GM18870 (cell line): ENCODE measurements around the gene IL31RA.
"Not testable (repeated sequence)": the region's sequence is repeated elsewhere in the genome, so short reads cannot be mapped to it uniquely, and the experiment has no call there.

Experiments used
- ATAC-seq: cut with Tn5 transposase; IDR thresholded peaks from one replicate; pipeline ENCODE4 v1.9.1; 2021; ENCODE audit warnings: moderate library complexity; ENCODE audit not compliant: unreplicated experiment

IL31RA gene

DNA sequence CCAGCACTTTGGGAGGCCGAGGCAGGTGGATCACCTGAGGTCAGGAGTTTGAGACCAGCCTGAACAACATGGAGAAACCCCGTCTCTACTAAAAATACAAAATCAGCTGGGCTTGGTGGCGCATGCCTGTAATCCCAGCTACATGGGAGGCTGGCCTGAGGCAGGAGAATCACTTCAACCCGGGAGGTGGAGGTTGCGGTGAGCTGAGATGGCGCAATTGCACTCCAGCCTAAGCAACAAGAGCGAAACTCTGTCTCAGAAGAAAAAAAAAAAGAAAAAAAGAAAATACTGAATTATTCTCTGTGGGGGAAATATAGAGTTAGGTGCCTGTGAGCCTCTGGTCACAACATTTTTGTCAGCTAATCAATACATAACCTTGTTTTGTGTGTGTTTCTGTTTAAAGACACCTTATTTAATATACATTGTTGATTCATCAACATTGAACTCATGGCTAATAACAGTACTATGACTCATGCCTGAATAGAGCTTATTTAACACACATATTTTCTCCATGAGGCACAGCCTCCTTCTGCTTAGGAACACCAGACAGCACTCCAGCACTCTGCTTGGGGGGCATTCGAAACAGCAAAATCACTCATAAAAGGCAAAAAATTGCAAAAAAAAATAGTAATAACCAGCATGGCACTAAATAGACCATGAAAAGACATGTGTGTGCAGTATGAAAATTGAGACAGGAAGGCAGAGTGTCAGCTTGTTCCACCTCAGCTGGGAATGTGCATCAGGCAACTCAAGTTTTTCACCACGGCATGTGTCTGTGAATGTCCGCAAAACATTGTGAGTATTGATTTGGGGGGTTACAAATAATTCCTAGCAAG is at the start of gene IL31RA:
Gene IL31RA, plus strand, starts transcription at position 519 of the 836 bp plus-strand sequence. Its CDS starts 214 bp downstream, at position 733.
- no peak for ATAC-seq

DNA sequence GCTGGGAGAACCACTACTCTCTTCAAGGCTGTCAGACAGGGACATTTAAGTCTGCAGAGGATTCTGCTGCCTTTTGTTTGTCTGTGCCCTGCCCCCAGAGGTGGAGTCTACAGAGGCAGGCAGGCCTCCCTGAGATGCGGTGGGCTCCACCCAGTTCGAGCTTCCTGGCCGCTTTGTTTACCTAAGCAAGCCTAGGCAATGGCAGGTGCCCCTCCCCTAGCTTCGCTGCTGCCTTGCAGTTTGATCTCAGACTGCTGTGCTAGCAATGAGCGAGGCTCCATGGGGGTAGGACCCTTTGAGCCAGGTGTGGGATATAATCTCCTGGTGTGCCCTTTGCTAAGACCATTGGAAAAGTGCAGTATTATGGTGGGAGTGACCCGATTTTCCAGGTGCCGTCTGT is 42.3 kb upstream of the IL31RA start:
- ATAC-seq: not testable (repeated sequence)

DNA sequence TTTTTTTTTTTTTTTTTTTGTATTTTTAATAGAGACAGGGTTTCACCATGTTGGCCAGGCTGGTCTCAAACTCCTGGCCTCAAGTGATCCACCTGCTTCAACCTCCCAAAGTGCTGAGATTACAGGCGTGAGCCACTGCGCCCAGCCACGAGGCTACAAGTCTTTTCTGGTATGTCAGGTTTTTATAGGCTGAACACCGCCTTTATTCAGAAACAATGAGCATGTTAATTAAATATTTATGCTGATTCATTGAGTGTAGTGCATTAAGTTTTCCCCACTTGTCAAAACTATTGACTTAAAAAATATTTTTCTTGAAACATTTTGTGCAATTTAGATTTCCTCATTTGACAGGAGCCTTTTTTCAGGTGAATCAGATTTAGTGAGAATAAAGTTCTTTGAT is 35.2 kb upstream of the IL31RA start:
- not testable (repeated sequence) for ATAC-seq

DNA sequence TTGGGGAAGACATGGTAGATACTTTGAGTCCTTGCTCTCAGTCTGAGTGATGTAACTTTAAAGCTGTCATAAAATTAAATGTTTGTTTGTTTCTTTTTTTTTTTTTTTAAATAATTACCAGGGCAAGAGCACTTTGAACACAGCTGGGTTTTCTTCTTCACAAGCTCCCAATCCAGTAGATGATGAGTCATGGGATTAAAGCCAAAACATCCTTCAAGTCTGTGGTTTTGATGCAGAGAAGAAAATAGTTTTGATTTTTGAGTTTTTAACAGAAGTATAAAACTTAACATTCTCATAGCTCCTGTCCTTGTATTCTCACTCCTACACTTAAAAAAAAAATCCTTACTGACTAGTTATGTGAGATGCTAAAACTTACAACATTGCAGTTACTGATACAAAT is 34.8 kb upstream of the IL31RA start:
- no peak for ATAC-seq

DNA sequence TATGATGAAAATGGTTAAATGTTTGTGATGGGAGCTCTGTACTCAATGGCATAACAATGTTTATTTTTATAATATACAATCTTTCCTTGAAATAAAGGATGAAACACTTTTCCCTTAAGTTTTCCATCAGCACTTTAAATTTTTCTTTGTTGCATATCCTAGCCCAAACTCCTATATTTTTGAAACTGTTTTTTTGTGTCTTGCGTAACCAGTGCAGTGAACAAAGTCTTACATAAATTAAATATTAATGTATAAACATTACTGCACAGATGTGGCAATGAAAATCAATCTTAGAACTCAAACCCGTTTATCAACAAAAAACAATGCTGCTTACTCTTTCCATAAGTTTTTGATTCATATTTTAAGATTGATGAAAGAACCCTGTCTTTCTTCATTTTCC is 34.1 kb upstream of the IL31RA start:
- no peak for ATAC-seq

DNA sequence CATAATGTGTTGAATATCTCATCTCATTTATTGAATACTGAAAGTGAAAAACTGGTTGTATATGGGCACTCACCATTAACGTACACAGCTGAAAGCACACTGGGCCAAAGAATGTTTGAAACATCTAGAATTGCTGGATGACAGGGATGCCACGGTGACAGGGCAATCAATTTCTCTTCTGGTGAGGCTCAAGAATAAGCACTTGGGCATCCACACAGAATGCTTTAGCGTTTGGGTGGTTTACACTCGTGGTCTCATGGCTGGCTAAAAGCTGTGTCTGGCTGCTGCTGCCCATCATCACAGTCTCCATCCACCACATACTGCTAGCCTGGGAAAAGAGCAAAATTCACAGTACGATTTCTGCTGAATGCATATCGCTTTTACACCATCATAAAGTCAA is 30.7 kb upstream of the IL31RA start:
- no peak for ATAC-seq

DNA sequence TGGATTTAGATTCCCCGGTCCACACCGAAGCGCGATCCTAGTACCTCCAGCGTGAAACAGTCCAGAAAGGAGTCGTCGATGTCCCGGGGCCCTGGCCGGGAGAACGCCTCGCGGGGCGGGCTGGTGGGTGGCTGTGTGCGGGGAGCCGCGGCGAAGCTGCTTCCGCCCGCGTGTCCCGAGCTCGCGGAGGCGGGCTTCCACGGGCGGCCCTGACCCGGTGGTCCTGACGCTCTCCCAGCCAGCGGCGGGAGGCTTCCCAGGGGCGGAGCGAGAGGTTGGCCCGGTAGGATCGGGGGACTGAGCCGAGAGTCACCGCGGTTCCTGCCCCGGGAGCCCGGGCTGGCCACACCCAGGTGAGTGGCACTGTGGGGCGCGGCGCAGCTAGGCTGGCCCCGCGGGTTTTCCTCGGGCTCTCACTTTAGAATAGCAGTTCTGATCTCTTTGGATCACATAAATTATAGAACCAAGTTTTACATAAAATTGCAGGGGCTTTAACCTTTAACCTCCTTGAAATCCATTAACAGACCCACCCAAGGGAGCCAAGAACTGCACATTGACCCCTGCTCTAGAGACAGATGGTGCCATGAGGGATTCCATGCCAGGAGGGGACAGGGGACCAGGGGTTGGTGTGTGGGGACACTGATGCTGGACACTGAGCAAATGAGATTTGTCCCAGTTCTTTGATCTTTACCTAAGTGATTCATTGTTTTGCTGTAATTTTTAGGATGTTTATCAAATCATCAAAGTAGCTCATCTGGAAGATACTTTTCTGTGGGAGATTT is 29.2 kb upstream of the IL31RA start:
- ATAC-seq: no peak

DNA sequence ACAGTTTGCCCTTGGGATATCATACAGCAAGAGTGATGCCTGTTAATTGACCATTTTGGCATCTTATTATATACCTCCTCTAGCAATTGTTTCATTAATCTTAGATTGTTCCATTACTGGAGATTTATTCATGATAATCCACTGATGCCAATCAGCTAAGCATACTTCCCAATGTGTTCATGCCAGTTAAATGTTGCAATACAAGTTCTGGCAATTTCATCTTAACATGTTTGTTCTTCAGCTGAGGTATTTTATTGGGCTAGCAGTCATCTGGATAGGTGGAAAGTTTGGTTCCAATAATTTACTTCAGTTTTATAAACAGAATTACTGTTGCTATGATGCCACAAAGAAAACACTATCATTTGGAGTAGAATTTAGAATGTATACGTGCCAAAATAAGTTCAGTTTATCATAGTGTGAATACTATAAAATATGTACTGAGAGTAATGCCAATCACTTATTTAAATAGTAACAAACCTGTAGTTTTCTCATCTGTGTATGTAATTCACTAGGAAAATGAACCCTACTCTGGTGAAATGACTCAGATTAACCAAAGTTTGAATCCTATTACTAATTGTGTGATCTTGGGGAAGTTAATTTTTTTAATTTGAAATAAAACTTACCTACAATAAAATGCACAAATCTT is 27.9 kb upstream of the IL31RA start:
- no peak for ATAC-seq

DNA sequence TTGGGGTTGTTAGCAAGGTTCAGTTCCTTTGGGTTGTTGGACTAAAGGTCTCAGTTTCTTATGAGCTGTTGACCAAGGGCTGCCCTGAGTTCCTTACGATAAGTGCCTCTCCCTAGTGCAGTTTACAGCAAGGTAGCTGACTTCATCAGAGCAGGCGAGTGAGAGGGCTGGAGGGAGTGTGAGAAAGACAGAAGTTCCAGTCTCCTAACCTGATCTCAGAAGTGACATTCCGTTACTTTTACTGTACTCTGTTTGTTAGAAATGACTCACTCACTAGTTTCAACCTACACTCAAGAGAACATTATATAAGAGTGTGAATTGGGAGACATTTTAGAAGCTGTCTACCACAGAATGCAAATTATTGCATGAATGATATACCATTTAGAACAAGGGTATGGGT is 21.2 kb upstream of the IL31RA start:
- ATAC-seq: no peak

DNA sequence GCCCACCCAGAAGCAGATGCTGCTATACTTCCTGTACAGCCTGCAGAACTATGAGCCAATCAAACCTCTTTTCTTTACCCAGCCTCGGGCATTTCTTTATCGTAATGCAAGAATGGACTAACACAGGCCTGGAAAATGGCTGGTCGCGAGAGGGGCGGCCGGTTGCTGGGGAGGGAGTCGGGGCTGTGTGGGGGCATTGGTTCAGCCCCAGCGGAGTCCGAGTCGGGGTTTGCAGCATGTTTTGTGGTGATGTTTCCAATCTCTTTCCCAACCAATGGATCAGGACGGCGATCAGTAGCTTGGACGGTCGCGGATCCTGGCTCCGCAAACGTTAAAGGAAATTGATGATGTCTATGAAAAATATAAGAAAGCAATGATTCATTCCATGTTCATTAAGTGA is 18.7 kb upstream of the IL31RA start:
- ATAC-seq: no peak

DNA sequence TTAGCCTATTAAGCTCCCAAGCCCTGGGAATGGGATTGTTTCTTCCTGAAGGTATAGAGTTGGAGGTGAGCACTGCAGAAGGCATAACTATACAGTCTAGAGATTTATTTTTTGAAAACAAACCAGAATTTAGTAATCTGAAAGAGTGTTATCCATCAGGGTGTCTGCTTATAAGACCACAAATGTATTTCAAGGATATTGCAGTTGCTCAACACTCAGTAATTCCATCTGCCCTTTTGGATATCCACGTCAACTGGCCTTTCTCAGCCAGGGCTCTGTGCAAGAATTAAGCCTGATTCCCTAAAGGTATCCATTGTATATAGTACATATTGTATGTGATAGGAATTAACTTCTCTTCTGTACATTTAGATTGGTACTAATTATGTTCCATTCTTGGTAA is 15.0 kb upstream of the IL31RA start:
- ATAC-seq: no peak

DNA sequence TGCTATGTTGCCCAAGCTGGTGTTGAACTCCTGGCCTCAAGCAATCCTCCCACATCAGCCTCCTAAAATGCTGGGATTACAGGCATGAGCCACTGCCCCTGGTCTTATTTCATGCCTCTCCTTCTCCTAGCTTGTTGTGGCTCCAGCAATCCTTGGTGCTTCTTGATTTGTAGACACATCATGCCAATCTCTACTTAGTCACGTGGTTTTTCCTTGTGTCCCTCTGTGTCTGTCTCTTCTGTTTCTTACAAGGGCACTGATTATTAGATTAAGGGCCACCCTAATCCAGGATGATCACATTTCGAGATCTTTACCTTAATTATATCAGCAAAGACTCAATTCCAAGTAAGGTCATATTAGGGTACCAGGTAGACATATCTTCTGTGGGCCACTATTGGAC is 9.2 kb upstream of the IL31RA start:
- ATAC-seq: no peak

DNA sequence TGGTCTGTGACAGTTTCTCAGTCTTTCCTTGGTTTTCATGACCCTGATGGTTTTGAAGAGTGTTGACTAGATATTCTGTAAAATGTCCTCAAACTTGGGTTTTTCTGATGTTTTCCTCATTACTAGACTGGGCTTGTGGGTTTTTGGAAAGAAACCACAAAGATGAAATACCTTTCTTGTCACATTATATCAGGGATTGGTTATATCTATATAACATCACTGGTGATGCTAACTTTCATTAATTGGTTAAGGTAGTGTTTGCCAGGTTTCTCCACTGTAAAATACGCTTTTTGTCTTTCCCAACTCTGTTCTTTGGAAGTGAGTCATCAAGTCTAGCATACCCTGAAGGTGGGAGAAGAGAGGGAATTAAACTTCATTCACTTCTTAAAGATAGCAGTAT is 3.3 kb upstream of the IL31RA start:
- no peak for ATAC-seq

DNA sequence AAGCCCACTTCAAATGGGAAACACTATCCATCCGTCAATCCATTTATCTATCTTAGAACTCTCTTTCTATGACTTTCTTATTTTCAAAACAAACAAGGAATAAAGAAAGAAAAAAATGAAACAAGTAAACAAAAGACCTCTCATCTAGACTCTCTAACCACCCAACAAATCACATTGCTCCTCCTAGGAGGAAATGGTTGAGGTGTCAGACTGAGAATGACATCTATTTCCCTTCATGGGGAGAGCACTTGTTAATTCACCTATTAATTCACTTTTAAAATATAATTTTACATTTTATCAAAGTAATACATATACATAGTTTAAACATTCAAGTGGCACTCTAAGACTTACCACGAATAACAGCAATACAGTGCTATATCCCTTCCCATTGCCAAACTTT is 2.4 kb upstream of the IL31RA start:
- no peak for ATAC-seq

DNA sequence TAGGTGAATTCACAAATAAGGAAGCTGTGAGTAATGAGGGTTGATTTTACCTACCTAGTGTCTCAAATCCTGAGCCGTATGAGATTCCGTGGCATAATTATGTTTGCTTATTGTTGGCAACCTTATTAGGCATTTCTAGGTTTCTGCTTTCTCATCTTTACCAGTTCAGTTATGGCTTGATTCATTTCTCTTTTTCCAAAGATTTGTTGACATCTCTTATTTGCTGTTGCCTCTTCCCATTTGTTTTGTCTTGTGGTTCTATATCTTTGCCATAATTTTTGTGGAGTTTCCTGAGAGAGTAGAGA is 470 bp downstream of the IL31RA start:
- ATAC-seq: no peak

DNA sequence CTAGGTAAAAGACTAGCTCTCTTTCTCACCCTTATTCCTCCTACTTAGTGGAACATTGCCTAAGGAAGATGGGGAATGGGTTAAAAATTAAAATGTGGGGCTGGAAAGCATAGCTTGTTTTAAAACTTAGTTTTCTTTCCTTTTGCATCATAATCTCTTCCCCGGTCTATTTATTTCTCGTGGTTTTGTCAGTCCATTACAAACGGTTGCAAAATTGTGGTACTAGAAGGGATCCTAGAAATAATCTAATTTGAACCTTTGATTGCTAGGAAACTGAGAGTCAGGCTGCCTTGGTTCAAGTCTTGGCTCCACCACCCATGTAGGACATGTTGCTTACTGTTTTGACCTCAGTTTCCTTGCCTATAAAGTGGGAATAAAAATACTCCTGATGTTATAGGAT is 1.3 kb downstream of the IL31RA start:
- ATAC-seq: no peak

DNA sequence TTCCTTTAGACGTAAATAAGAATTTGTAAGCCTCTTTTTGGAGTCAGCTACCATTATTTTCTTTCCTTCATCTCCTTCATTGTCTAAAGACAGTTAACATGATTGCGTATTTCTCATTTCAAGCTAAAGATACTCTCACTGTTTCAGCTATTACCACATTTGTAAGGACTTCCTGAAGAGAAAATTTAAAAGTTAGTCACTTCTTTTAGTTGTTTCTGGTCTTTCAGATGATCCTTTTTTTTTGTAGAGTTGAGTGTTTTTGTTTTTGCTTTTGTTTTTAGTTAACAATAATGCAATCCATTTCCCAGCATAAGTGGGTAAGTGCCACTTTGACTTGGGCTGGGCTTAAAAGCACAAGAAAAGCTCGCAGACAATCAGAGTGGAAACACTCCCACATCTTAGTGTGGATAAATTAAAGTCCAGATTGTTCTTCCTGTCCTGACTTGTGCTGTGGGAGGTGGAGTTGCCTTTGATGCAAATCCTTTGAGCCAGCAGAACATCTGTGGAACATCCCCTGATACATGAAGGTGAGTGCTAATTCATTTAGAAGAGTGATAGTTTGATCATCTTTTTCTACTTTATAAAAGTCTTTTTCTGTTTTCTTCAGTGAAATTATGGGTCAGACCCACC is 2.0 kb downstream of the IL31RA start:
- ATAC-seq: no peak

DNA sequence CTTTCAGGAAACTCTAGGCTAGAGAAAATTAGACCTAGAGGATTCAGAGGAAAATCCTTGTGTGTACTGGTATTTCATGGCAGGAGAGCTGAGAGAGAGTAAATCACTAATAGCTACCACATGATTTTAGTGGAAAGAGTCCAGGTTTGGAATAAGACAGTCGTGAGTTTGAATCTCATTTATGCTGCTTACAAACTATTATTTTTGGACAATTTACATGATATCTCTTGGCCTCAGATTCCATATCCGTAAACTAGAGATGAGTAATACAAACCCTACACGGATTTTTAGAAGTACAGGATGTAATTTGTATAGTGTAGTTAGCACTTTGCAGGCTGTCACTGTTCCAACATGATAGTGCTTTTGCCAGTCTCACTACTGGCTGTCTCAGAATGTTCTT is 2.7 kb downstream of the IL31RA start:
- ATAC-seq: no peak

DNA sequence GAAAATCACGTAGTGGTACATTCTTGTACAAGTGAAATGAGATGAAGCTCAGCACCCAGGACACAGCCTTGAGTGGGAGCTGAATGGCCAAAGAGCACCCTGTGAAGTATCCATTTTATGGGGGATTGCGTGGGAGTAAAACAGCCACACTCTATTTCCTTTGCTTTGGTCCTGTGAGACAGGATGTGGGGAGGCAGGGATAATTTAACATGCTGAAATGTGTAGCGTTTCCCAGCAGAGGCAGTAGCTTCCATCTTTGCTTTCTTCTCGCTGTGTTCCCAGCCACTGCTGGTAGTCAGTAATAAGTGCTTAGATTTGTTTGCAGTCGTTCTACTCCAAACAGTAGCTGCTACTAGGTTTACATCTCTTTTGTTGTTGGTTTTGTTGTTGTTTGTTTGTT is 4.4 kb downstream of the IL31RA start:
- no peak for ATAC-seq

DNA sequence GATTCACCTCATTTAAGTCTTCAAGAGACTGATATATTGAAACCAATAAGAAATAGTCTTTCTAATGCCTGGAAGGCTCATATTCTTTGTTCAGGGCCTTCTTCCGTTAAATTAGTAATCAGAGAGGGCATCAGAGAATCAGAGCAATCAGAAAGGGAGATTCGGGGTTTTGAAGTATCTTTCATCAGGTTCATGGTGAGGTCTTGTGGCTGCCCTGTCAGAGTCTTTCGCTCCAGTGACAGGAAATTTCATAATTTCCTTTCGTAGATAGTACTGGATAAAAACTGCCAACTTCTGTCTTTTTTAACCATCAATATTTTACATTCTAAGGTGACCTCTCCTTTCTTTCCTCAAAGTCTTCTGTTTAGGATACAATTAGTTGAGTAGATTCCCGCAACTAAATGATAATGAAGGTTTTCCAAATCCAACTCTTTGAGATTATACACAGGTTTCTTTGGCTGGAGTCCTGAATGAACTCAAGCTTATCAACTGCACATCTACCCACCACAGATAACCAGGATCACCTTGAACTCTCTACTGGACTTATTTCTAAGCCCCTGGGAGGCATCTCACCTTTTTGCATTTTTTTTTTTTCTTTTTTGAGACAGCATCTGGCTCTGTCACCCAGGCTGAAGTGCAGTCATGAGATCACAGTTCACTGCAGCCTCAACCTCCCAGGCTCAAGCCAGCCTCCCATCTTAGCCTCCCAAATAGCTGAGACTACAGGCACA is 5.5 kb downstream of the IL31RA start:
- no peak for ATAC-seq

DNA sequence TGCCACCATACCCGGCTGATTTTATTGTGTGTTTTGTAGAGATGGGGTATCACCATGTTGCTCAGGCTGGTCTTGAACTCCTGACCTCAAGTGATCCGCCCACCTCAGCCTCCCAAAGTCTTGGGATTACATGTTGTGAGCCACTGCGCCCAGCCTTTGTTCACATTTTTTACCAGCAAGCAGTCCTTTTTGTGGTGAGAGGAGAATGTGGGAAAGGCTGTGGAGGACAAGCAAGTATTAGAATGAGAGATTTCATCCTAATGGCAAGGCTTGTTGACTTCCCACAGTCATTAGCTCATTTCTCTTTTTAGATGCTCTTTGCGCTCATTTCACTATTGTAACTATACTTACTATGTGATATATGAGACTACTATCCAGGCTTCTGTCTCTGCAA is 6.1 kb downstream of the IL31RA start:
- no peak for ATAC-seq
